Type B pancreatic cell (in vitro differentiated cells): Measurements from ENCODE around the gene THSD4. TPM values are rescaled to one million over a fixed set of nuclear protein-coding genes. Genes with fewer than 3 reads are reported as not detected.
"Not testable (repeated sequence)": the region's sequence is repeated elsewhere in the genome, so short reads cannot be mapped to it uniquely, and the experiment has no call there.

ENCODE experiments used
- DNase-seq: peaks from one replicate; pipeline ENCODE4 v3.0.0; 2021; ENCODE audit warnings: mixed read lengths; ENCODE audit not compliant: unreplicated experiment; ENCODE audit errors: extremely low spot score
- H3K27ac Mint-ChIP-seq: 2 replicates; pipeline ENCODE4 v1.8.0; 2021; ENCODE audit warnings: mild to moderate bottlenecking, mixed read lengths
- H3K27me3 Mint-ChIP-seq: 2 replicates; pipeline ENCODE4 v1.8.0; 2021; ENCODE audit warnings: mixed read lengths
- H3K36me3 Mint-ChIP-seq: 2 replicates; pipeline ENCODE4 v1.8.0; 2021; ENCODE audit warnings: mixed read lengths
- H3K4me1 Mint-ChIP-seq: one replicate; pipeline ENCODE4 v1.8.0; 2021; ENCODE audit warnings: mixed read lengths; ENCODE audit not compliant: unreplicated experiment
- H3K4me3 Mint-ChIP-seq: 2 replicates; pipeline ENCODE4 v1.8.0; 2021; ENCODE audit warnings: mild to moderate bottlenecking, mixed read lengths
- H3K9me3 Mint-ChIP-seq: 2 replicates; pipeline ENCODE4 v1.8.0; 2021; ENCODE audit warnings: mixed read lengths
- CTCF ChIP-seq: fragments of 200-600 bp; sonication (generic); conservative IDR thresholded peaks from 2 replicates; pipeline ENCODE4 v1.5.0; 2021; ENCODE audit warnings: antibody characterized with exemption, mild to moderate bottlenecking
- total RNA-seq: library from RNA; stranded (reverse); gene quantifications from 2 replicates; pipeline ENCODE4 v1.2.1, GENCODE V29; 2021; ENCODE audit warnings: low replicate concordance

THSD4 gene
- total RNA-seq, 1 donor from 2014 or later = 43.3 TPM

GRCh38 chr15:71362556-71362955 is 247.3 kb downstream of the THSD4 start:
- peaks cover 5% of the 10 kb centered on the region for H3K36me3 Mint-ChIP-seq
- H3K4me1 Mint-ChIP-seq = peaks cover 22% of the 10 kb centered on the region
- peaks cover 5% of the 10 kb centered on the region for H3K27me3 Mint-ChIP-seq
- no peak for TF ChIP-seq CTCF
- no peak overlapping the region for H3K4me3 Mint-ChIP-seq
- DNase-seq = no peak
- H3K27ac Mint-ChIP-seq = no peak overlapping the region
- H3K9me3 Mint-ChIP-seq = no peaks in the 10 kb centered on the region

GRCh38 chr15:71362987-71363968 is 248.0 kb downstream of the THSD4 start:
- peak overlapping the region; percentile 74 for H3K27ac Mint-ChIP-seq
- peaks cover 5% of the 10 kb centered on the region for H3K27me3 Mint-ChIP-seq
- peaks cover 15% of the 10 kb centered on the region for H3K4me1 Mint-ChIP-seq
- peaks cover 5% of the 10 kb centered on the region for H3K36me3 Mint-ChIP-seq
- no peak for DNase-seq
- no peaks in the 10 kb centered on the region for H3K9me3 Mint-ChIP-seq
- H3K4me3 Mint-ChIP-seq = no peak overlapping the region
- no peak for TF ChIP-seq CTCF

- peaks cover 5% of the 10 kb centered on the region for H3K36me3 Mint-ChIP-seq
- peaks cover 5% of the 10 kb centered on the region for H3K27me3 Mint-ChIP-seq
- no peak for DNase-seq
- H3K9me3 Mint-ChIP-seq = no peaks in the 10 kb centered on the region
- H3K27ac Mint-ChIP-seq = peak overlapping the region; percentile 74
- no peak for TF ChIP-seq CTCF
- H3K4me1 Mint-ChIP-seq = peaks cover 15% of the 10 kb centered on the region
- no peak overlapping the region for H3K4me3 Mint-ChIP-seq
Observed at GRCh38 chr15:71364117-71364584, 248.9 kb downstream of the THSD4 start.

- DNase-seq = no peak
- Mint-ChIP-seq H3K27me3 (no peaks in the 10 kb centered on the region), H3K4me3 (no peak overlapping the region), H3K36me3 (no peaks in the 10 kb centered on the region), H3K27ac (no peak overlapping the region), H3K4me1 (peaks cover 15% of the 10 kb centered on the region), H3K9me3 (no peaks in the 10 kb centered on the region)
- no peak for TF ChIP-seq CTCF
Observed at GRCh38 chr15:71366522-71366921, 251.3 kb downstream of the THSD4 start.

- no peak for TF ChIP-seq CTCF
- Mint-ChIP-seq H3K4me1 (peaks cover 15% of the 10 kb centered on the region), H3K9me3 (no peaks in the 10 kb centered on the region), H3K27me3 (no peaks in the 10 kb centered on the region), H3K27ac (no peak overlapping the region), H3K36me3 (no peaks in the 10 kb centered on the region), H3K4me3 (no peak overlapping the region)
- no peak for DNase-seq
Observed at GRCh38 chr15:71366926-71367325, 251.7 kb downstream of the THSD4 start.

GRCh38 chr15:71367737-71368136 is 252.5 kb downstream of the THSD4 start:
- H3K36me3 Mint-ChIP-seq, H3K27me3 Mint-ChIP-seq, H3K27ac Mint-ChIP-seq, H3K4me3 Mint-ChIP-seq, H3K9me3 Mint-ChIP-seq, DNase-seq: not testable (repeated sequence)
- peaks cover 15% of the 10 kb centered on the region for H3K4me1 Mint-ChIP-seq

GRCh38 chr15:71372769-71373168 is 257.5 kb downstream of the THSD4 start:
- not testable (repeated sequence) for H3K27ac Mint-ChIP-seq, H3K36me3 Mint-ChIP-seq, H3K4me3 Mint-ChIP-seq, H3K27me3 Mint-ChIP-seq, DNase-seq, H3K9me3 Mint-ChIP-seq
- peaks cover 16% of the 10 kb centered on the region for H3K4me1 Mint-ChIP-seq
